ENCODE results near the gene WASF2. TPM values are rescaled to one million over a fixed set of nuclear protein-coding genes. Genes with fewer than 3 reads are reported as not detected.

WASF2 gene
- total RNA-seq, 1 donor from 2014 or later = 6.1 TPM

- DNase-seq = peak; percentile 23
These were observed 132.5 kb downstream of the WASF2 start for GRCh38 chr1:27357281-27358037.

GRCh38 chr1:27356619-27357280, 133.2 kb downstream of the WASF2 start:
- no peak for DNase-seq

GRCh38 chr1:27356277-27356618, 133.7 kb downstream of the WASF2 start:
- no peak for DNase-seq

- no peak for DNase-seq
These were observed 134.3 kb downstream of the WASF2 start for GRCh38 chr1:27355683-27356082.

Other genes starting within 250 kb of the WASF2 start
- 16.8 TPM for gene TMEM222, start 168.0 kb downstream of the WASF2 start, total RNA-seq
- gene SYTL1, start 148.1 kb downstream of the WASF2 start, total RNA-seq = not detected
- gene MAP3K6, start 123.2 kb downstream of the WASF2 start, total RNA-seq = 2.7 TPM
- not detected for gene FCN3, start 115.3 kb downstream of the WASF2 start, total RNA-seq
- not detected for gene CD164L2, start 106.8 kb downstream of the WASF2 start, total RNA-seq
- not detected for gene GPR3, start 97.5 kb downstream of the WASF2 start, total RNA-seq
- 11.9 TPM for gene AHDC1, start 114.0 kb upstream of the WASF2 start, total RNA-seq
- gene FGR, start 145.0 kb upstream of the WASF2 start, total RNA-seq = 0.78 TPM
- gene IFI6, start 182.0 kb upstream of the WASF2 start, total RNA-seq = 34.5 TPM
- 18.2 TPM for gene FAM76A, start 235.8 kb upstream of the WASF2 start, total RNA-seq